ENCODE data around the gene ELMO3.

The ELMO3 gene

DNA sequence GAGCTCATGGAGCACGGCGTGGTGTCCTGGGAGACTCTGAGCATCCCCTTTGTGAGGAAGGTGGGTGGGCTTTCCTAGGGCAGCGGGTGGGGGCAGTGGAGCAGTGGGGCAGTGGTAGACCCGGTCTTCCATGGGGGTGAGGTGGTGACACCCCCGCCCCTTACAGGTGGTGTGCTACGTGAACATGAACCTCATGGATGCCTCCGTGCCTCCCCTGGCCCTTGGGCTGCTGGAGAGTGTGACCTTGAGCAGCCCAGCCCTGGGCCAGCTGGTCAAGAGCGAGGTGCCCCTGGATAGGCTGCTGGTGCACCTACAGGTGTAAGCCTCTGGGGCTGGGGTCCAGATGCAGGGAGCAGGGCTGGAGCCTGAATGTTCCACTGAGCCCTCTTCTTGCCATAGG, 1.6 kb downstream of the ELMO3 start:
- no peak for DNase-seq

DNA sequence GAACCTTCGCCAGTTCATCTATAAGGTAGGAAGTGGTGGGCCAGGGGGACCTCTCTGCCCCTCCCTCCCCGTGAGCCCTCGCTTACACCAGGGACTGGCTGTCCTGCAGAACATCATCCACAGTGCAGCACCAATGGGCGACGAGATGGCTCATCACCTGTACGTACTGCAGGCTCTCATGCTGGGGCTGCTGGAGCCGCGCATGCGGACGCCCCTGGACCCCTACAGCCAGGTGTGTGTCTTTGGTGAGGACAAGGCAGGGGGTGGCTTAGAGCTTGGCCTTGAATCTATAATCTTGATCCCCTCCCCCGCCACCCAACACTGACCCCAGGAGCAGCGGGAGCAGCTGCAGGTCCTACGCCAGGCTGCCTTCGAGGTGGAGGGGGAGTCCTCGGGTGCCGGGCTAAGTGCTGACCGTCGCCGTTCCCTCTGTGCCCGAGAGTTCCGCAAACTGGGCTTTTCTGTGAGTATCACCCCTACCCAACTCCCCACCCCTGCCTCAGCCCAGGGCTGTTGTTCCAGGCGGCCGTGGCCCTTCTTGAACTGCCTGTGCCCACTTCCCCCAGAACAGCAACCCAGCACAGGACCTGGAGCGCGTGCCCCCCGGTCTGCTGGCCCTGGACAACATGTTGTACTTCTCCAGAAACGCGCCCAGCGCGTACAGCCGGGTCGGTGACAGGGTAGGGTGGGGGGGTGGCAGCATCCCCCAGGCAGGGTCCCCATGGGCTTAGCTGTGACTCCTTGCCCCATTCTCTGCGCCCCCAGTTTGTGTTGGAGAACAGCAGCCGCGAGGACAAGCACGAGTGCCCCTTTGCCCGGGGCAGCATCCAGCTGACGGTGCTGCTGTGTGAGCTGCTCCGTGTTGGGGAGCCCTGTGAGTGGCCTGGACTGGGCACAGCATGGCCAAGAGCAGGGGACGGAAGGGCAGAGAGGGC, 2.7 kb downstream of the ELMO3 start:
- DNase-seq: no peak

DNA sequence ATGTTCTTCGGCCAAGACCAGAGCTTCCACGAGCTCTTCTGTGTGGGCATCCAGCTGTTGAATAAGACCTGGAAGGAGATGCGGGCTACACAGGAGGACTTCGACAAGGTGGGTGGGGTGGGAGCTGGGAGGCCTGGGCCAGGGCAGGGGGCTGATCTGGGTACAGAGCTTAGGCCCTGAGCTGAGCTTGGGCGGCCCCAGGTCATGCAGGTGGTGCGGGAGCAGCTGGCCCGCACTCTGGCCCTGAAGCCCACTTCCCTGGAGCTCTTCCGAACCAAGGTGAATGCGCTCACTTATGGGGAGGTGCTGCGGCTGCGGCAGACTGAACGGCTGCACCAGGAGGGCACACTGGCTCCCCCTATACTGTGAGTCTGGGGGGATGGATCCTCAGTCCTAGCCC, 3.5 kb downstream of the ELMO3 start:
- no peak for DNase-seq

DNA sequence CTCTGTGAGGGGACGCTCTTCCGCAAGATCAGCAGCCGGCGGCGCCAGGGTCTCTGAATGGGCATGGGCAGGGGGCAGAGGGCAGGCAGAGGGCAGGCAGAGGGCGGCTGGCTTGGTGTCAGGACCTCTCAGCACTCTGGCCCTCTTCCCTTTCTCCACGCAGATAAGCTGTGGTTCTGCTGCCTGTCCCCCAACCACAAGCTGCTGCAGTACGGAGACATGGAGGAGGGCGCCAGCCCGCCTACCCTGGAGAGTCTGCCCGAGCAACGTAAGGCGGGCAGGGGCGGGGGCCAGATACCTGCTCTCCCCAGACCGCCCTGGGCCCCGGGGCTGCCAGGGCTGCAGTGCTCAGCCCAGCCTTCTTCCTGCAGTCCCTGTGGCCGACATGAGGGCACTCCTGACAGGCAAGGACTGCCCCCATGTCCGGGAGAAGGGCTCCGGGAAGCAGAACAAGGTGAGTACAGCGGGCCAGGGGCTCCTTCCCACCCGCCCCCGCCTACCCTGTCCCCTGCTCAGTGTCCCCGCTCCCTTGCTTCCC, 4.1 kb downstream of the ELMO3 start:
- DNase-seq: no peak

DNA sequence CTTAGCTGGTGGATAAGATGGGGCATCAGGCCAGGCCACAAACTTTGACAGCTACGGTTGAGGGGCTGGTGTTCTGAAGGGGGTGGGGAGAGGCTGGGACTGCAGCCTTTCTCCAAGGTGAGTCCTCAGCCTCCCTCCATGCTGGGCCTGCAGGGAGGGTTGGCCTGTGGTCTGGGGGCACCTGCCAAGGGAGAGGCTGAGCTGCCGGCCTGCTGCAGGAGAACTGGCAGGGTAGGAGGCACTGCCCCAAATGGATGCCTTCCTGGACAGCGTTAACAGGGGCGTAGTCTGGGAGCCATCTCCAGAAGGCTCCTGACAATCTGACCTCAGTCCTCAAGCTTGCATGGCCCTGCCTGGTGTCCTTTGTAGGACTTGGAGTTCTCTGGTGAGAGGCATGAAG, 5.1 kb downstream of the ELMO3 start:
- no peak for DNase-seq

DNA sequence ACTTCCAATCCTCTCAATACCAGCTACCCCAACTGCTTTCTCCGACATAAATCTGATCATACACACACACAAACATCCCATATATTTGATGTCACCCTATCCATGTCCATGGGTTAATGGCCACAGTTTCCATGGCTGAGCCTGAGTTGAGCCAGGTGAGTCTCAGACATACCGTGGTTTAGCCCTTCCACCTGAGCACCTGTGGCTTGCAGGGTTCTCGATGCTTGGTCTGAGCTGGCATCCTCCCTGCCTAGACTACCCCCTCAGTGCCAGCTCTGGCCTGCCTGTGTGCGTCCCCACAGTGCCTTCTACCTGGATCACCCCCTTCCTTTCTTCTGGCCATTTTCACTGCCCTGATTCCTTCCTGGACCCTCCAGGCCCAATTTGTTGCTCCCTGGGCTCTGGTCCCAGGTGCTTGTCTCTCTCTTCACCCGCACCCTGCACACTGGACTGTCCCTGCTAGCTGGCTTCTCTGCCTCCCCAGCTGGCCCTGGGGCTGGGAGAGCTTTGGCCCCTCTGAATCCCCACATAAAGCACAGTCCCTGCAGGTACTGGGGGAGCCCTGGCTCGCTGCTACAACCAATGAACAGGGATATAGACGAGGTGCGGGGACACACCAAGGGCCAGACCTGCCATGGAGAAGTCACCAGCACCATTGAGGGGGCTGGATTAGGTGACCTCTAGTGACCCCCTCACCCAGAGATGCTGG, 7.4 kb downstream of the ELMO3 start:
- no peak for DNase-seq

DNA sequence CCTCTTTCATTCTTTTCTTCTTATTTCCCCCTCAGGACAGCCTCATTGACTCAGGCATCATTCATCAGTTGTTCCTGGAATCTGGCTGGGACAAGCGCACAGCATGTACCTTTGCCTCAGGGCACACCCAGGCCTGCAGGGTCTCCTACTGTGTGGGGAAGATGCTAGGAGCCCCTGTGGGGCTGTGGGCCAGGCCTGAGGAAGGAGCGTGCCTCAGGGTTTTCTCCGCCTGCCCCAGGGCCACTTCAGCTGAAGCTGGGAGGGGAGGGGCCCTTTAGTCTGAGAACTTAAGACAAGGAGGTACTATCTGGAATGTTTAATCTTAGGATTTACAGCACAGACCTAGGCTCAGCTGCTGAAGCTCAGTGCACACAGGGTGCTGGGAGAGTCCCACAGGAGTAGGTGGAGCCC, 7.9 kb downstream of the ELMO3 start:
- DNase-seq: no peak

DNA sequence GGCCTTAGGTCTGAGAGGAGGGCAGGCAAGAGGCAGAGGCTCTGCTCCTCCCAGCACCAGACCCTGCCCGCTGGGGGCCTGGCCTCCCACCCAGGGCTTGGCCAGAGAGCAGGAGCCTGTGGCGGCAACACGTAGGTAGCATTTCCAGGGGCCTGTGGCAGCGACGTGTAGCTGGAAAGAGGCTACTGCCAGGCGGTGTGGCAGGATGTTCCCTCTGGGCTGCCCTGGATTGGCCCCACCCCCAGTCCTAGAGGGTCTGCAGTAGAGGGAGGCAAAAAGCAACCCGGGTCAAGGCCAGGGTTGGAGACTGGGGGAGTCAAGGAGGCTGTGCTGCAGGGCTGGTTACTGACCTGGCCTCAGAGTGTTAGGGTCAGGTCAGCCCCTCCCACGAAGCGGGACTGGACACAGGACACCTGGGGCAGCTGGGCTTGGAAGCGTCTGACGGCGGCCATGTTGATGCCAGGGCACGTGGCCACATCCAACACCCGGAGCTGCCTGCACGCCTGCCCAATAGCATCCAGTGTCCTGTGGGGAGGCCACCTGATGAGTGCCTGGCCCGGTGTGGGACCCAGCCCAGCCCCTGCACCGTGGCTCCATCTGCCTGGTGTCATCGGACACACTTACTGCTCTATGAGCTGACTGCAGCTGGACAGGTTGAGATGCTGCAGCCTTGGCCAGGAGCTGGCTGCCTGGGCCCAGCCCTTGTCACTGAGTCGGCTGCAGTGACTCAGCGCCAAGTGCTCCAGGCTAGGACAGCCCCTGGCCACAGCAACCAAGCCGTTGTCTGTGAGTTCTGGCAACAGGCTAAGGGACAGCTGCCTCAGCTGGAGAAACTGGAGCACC, 8.5 kb downstream of the ELMO3 start:
- no peak for DNase-seq

DNA sequence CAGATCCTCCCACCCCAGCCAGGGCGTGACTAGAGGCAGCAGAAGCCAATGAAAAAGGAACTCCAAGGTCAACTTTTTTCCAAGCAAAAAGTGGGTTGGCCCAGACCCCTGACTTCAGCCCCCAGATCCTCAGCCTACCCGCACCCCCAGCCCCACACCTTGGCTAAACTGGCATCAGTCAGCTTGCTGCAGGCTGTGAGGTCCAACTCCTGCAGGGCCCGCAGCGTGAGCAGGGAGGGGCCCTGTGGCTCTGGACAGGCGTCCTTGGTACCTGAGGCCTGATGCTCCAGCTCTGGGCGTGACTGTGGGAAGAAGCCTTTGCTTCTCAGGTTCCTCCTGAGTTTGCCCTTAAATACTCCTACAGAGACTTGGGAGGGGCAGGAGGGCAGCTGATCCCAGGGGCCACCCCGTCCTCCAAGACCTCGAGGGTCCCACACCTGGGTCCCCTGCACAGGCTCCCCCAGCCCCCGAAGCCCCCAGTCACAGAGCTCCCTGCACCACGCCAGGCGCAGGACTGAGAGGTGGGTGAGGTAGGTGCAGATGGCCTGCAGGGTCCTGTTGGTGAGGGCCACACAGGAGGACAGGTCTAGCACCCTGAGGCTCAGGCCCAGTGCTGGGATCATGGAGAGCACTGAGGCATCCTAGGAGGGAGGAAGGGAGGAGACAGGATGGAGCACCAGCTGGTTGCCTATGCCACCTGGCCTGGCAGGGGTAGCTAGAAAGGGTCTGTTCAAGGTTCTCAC, 9.4 kb downstream of the ELMO3 start:
- DNase-seq: no peak

DNA sequence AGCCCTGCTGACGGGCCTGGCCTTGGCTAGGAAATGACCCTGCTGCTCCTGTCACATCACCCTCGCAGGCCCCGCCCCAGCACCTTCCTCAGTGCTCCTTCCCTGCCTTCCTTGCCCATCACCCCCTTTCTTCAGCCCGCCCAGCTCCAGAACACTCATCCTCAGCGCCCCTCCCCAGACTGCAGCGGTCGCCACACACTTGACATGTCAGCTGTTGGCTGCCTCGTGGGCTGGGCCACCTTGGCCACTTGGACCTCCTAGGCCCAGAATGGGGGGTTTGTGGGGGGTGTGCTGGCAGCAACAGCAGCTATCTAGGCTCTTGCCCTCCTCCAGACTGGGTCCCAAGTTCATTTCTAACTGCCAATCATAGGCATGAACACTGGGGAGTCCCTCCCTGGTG, 10.6 kb downstream of the ELMO3 start:
- no peak for DNase-seq

DNA sequence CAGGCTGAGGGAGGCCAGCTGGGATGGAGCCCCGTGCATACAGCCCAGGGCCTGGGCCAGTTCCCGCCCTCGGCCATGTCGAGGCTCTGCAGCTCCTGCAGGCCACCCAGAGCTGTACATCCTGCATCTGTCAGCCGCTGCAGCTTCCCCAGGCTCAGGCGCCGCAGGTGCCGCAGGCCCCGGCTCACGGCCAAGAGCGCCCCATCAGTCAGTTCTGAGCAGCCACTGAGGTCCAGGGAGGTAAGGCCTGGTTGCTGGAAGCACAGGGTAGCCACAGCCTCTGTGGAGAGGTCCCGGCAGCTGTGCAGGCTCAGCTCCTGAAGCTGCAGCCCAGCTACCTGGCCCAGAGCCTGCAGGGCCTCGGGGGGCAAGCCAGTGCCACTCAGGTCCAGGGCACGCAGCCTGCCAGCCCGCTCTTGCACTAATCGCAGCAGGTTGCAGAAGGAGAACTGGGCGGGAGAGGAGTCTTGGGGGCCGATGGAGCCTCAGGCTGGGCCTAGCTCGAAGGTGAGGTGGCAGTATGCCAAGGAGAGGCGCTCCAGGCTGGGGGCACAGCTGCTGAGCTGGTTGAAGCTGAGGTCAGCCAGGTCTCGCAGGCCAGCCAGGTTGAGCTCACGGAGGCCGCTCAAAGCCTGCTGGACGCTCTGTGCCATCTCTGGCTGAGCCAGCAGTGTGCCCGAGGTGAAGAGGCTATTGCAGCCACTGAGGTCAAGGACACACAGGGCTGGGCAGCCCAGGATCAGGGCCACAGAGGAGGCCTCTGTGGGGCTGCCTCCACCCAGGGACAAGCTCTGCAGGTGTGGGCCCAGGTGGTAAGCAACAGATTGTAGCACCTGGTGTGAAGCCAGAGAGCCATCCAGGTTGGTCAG, 11.4 kb downstream of the ELMO3 start:
- no peak for DNase-seq

DNA sequence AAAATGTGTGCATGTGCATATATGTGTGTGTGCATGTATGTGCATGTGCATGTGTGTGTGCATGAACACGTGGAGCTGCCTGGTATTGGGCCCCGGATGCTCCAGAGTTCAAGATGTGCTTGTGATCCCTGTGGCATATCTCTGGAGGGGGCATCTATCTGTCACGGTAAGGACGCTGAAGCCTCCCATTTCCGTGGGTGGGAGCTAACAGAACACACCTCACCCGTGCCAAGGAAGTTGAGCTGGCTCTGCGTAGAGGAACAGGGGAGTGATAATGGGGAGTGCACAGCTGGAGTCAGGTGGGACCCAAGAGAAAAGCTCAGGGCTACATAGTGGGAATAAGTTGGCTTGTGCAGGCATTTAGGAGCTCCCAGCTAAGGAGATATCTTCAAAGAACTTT, 12.7 kb downstream of the ELMO3 start:
- DNase-seq: no peak

DNA sequence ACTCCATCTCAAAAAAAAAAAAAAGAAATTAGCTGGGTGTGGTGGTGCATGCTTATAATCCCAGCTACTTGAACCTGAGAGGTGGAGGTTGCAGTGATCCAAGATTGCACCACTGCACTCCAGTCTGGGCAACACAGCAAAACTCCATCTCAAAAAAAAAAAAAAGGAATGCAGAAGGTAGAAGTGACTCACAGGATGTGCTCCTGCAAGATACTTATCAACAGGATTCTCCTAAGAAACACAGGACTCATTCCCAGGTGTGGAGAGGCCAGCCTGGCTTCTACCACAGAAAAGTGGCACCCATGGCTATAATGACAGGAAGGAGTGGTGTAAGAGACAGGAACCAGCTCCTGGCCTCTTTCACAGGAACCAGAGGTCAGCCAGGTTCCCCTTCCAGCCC, 13.8 kb downstream of the ELMO3 start:
- DNase-seq: no peak

DNA sequence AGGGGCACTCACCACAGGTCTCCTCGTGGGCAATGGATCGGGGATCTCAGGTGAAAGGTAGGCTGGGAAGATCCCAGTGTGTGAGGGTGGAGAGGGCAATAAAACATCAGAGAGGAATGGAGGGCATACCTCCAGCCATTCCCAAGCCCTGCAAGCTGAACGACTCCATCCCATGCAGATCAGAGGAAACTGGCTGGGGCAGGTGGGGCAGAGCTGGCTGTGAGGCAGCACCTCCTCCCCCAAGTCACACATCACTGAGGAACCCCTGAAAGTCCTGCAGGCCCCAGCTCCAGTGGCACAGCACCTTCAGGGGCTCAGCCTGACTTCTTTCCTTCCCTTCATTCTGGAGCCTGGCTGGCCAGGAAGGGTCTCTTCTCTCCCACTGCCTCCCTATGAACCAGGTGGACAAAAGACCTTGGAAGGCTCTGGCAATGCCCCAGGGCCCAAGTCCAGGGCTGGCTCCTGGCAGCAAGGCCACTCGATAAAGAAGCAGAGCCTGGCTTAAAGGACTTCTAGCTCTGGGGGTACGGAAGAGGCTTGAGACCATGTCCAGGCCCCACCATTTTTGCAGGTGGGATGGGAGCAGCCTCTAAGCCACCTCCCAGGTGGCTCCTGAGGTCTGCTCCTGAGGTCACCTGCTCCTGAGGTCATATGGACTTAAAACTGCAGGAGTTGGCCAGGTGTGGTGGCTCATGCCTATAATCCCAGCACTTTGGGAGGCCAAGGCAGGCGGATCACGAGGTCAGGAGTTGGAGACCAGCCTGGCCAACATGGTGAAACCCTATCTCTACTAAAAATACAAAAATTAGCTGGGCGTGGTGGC, 14.5 kb downstream of the ELMO3 start:
- no peak for DNase-seq

DNA sequence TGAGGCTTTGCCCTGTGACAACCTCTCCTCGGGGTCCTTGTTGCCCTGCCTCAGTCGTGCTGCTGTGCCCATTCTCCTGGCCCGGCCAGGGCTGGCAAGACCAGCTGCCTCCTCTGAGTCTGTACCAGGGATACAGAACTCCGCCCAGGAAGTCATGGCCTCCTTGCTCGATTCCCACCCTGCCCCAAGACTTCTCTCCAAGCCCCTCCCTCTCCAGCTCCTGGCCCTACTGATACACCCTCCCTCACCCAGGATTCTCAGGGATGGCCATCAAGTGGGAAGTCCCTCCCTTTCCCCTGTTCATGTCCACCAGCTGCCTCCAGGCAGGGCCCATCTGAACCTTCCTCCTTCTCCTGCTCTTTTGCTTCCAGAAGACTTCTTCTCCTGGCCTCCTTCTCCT, 16.8 kb downstream of the ELMO3 start:
- DNase-seq: no peak

DNA sequence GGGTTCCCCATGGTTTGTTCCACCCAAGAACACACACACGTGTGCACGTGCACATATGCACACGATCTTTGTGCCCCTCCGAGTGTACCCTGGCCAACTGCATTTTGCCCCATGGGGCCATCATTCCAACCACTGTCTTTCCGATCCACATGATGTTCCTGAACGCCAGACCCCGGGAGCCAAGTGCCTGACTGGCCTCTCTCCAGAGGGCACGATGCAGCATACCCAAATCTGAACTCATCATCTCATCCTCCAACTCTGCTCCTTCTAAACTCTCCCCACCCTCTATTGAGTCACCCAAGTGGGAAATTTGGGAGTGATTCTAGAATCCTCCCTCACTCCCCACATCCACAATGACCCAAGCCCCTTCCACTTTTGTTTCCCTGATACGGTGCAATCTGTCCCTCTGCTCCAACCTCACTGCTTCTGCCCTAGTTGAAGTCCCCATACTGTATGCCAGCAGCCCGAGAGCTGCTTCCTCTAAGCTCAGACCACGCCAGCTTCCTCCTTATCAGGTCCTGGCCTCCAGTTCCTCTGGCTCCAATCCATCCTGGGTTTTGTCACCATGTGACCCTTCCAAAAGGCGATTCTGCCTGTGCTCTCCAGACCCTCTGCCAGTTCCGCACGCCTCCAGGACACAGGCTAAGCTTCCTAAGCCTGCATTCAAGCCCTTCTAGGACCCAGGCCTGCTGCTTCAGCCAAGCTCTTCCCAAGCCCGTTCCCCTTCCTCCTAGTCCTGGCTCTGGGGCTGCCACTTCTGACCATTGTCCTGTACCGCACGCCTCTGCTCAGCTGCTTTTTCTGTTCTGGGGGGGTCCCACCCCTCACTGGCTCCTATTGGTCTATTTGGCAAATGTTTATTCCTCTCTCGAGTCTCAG, 17.9 kb downstream of the ELMO3 start:
- peak in 1 of 2 donors; percentile 23 for DNase-seq

DNA sequence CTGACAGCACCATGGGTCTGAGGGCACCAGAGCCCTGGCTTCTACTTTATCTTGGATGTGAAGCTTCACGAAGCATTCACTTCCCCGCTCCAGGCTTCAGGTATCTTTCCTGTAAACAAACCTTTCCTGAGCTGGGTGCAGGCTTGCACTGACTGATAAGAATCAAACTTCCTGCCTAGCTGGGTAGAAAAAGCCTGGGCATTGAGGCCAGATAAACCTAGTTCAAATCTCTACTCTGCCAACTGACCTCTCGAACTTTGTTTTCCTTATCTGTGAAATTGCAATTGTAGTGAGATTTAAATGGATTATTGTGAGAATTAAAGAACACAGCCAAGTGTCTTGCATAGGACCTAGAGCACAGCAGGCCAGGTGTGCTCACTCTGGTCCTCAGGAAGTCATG, 25.1 kb downstream of the ELMO3 start:
- no peak for DNase-seq

DNA sequence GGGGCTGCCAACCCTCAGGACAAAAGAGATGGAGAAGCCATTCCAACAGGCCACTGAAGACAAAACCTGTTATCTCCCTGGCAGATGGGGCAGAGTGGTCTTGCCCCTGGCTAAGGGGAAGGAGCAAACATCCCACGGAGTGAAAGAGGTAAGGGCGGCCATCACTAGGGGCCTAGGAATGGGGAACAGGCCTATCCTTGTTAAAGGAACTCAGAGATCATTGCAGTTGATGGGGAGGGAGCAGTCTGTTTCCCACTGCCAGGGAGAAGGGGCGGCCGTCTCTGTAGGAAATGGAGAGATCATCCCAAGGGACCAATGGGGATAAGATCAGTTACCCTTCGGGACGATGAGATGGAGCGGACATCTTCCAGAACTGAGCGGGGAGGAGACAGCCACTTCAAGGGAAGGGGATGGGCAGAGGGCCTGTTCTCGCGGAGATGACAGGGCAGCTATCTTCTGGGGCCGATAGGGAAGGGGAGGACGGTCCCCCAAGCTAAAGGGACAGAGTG, 27.4 kb downstream of the ELMO3 start:
- DNase-seq: no peak

All from CD4-positive, alpha-beta T cell treated with Interleukin-1 beta for 1 hour (primary cell).